ENCODE data around the gene GPD2. TPM values are rescaled to one million over a fixed set of nuclear protein-coding genes. Genes with fewer than 3 reads are reported as not detected.

The GPD2 gene
- total and polyA plus RNA-seq, 10 of the 15 experiments (the other 5 are each of a cell fraction or from before 2014, with no cell fraction given), result 10.0 to 73.5 (median 43.4) TPM

GRCh38 chr2:156576005-156576404 is 139.8 kb downstream of the GPD2 start (continued):
- TF ChIP-seq NRF1 (conservative IDR thresholded peaks at IDR 0.05; ENCODE audit: low read depth, low read length) (no peak), CBFB (IDR thresholded peaks at IDR 0.05; ENCODE audit: low read depth) (no peak), USF1 (IDR thresholded peaks at IDR 0.05; ENCODE audit: borderline replicate concordance, extremely low read length, insufficient read depth, low read depth, low read length) (no peak)

GRCh38 chr2:156580501-156580900 is 144.3 kb downstream of the GPD2 start:
- ChIA-PET SMC1A (ENCODE audit: uncharacterized antibody, unreplicated experiment) (interaction anchor here (0.8 to 6.0 kb wide), 11 partner anchors 9 to 613 kb away, joined by 3 to 28 read pairs (median 4); no protein-coding TSS in a partner anchor), POLR2A (no interaction called here), CTCF (interaction anchor here (1.1 to 11.3 kb wide), 3 partner anchors 9 to 246 kb away, joined by 4 to 154 read pairs (median 4); no protein-coding TSS in a partner anchor), RAD21 (ENCODE audit: unreplicated experiment) (interaction anchor here (11.4 kb wide), 1 partner anchor 246 kb away, joined by 205 read pairs; the partner anchor contains the start of gene NR4A2)
- Histone ChIP-seq H3K79me2 (ENCODE audit: control insufficient read depth, insufficient read depth, low read length) (no peaks in the 10 kb centered on the region), H3K36me3 (ENCODE audit: control insufficient read depth in 2 of 2, insufficient read depth in 2 of 2, low read length in 1 of 2) (no peaks in the 10 kb centered on the region), H4K20me1 (ENCODE audit: control insufficient read depth, insufficient read depth) (no peaks in the 10 kb centered on the region), H3K27me3 (replicated peaks in 1 of 2; ENCODE audit: control insufficient read depth in 2 of 2, insufficient read depth in 2 of 2, low read length in 1 of 2) (no peaks in the 10 kb centered on the region), H3K27ac (ENCODE audit: control insufficient read depth, insufficient read depth) (no peak overlapping the region), H2AFZ (ENCODE audit: control insufficient read depth, low read depth, low read length) (no peak overlapping the region), H3K9me3 (replicated peaks; ENCODE audit: control insufficient read depth, insufficient read depth, low read length) (no peaks in the 10 kb centered on the region), H3K4me3 (no peak overlapping the region), H3K4me1 (ENCODE audit: control insufficient read depth, insufficient read depth, low read length) (no peaks in the 10 kb centered on the region; the same call in 1 of the 2 replicates), H3K4me2 (ENCODE audit: control insufficient read depth, insufficient read depth) (no peak overlapping the region), H3K9ac (ENCODE audit: control insufficient read depth, insufficient read depth, low read length) (no peak overlapping the region)
- no TSS peak for BruUV-seq (replicated peaks)
- intact Hi-C loops (cut with micrococcal nuclease; ENCODE audit: unreplicated experiment), result no loop called here
- ATAC-seq (no peak), DNase-seq (ENCODE audit: low read depth, low spot score) (no peak), FAIRE-seq (no peak)
- in situ Hi-C loops (cut with MboI), result loop anchor here (25.0 kb wide), 2 partner anchors 243 to 1193 kb away; partner anchors contain the start of gene NR4A2
- TF ChIP-seq ZNF217 (IDR thresholded peaks at IDR 0.05), result no peak
- TF ChIP-seq SIX5 (IDR thresholded peaks at IDR 0.05; ENCODE audit: low read depth, low read length, severe bottlenecking), result no peak
- no peak for TF ChIP-seq JUND (IDR thresholded peaks at IDR 0.05; ENCODE audit: low read depth, low read length)
- TF ChIP-seq HSF1 (IDR thresholded peaks at IDR 0.05; ENCODE audit: low read depth, low read length), result no peak
- TF ChIP-seq LARP7 (IDR thresholded peaks at IDR 0.05), result no peak

All from GM12878 (cell line).